ENCODE results near the gene ZNF320.
"Not testable (repeated sequence)": the region's sequence is repeated elsewhere in the genome, so short reads cannot be mapped to it uniquely, and the experiment has no call there.

ZNF320 gene

DNA sequence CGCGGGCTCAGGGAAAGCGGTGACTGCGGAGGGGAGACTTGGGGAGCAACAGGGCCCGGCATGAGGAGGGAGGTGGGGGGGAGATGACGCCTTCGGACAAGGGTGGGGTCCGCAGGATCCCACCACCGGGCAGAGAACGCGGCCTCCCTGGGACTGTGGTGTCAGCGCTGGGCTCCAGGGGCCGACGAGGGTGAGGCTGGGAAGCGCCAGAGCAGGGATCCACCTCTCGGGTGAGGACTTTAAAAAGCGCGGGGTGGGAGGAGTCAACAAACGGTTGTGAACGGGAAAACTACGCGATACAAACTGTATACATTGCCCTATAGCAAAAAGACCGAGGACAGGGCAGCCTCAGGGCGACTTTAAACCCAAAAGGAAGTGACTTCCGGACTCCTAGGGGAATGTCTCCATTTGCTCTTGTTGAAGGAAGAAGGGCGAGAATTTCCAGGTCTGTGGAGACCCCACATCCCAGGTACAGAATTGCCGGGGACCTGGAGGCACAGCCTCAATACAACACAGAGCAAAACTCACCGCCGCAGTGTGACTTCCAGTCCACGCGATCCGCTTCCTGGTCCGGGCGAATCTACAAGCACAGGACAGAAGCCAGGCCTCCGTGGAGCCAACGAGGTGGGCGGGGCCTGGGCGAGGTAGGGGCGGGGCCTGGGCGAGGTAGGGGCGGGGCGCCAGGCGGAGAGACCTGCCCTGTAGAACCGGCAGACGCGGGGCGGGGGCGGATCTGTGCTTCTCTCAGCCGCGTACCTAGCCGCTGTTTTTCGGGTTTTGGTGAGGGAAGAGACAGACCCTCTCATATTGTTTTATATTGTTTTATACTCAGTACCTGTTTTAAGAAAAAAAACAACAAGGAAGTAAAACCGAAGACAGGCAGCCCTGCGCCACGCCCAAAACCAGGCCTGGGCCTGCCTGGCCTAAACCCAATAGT lies 25.7 kb upstream of the ZNF320 start, which contains the start of gene ZNF888:
TSS of gene ZNF888 (minus strand) at position 588 of the 937 bp plus-strand sequence. CDS start 5,555 bp downstream, outside the sequence.
- DNase-seq (ENCODE audit: low read depth in 2 of 2): peak; percentile 57 to 74

DNA sequence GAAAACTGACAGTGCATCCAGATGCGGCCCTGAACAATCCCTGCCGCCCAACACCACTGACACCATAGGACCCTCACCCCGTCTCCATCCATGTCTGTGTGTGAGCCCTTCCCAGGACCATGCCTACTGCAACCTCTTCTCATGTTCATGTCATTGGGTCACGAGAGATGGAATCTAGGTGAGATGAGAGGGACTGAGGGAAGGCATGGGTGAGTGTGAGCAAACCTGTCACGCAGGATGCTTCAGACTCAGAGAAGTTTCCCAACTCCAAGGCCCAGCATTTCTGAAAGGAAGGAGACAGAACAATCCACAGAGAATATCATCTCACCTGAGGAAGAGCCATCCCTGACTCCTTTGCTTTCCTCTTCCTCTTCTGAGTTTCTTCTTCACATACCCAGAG lies 20.1 kb upstream of the ZNF320 start:
- no peak for DNase-seq (ENCODE audit: low read depth in 2 of 2)

GRCh38 chr19:52910648-52911047 lies 13.2 kb upstream of the ZNF320 start:
- DNase-seq (ENCODE audit: low read depth in 2 of 2): no peak

- DNase-seq (ENCODE audit: low read depth in 2 of 2): not testable (repeated sequence)
Observed at GRCh38 chr19:52904052-52904780, 6.8 kb upstream of the ZNF320 start.

DNA sequence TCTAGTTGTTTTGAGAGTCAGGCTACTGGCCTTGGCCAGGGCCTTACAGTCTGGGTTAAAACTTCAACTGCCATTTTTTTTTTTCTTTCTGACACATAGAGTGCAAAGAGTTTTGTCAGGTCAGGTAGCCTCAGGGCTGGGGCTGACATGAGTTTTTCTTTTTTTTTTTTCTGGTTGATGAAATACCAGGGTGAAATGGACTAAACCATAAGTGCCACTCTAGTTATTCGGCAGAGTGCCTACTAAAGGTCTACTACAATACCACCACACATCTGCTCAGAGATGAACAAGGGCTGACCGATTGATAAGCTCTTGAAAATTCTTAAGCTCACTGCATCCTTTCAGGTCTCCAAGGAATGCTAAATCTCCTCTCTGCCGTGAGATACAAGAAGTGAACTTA lies 4.4 kb upstream of the ZNF320 start:
- DNase-seq (ENCODE audit: low read depth in 2 of 2): no peak

DNA sequence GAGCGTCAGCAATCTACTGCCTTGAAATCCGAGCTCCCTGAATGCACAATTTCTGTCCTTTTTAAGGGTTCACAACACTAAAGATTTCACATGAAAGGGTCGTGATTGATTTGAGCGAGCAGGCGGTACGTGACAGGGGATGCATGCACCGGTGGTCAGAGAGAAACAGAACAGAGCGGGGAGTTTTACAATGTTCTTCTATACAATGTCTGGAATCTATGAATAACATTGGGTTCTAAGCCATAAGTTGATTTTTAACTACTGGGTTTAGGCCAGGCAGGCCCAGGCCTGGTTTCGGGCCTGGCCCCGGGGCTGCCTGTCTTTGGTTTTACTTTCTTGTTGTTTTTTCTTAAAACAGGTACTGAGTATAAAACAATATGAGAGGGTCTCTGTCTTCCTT lies 1.2 kb upstream of the ZNF320 start:
- DNase-seq (ENCODE audit: low read depth in 2 of 2): not testable (repeated sequence)

GRCh38 chr19:52898101-52898500 lies 666 bp upstream of the ZNF320 start:
- DNase-seq (ENCODE audit: low read depth in 2 of 2): no peak

DNA sequence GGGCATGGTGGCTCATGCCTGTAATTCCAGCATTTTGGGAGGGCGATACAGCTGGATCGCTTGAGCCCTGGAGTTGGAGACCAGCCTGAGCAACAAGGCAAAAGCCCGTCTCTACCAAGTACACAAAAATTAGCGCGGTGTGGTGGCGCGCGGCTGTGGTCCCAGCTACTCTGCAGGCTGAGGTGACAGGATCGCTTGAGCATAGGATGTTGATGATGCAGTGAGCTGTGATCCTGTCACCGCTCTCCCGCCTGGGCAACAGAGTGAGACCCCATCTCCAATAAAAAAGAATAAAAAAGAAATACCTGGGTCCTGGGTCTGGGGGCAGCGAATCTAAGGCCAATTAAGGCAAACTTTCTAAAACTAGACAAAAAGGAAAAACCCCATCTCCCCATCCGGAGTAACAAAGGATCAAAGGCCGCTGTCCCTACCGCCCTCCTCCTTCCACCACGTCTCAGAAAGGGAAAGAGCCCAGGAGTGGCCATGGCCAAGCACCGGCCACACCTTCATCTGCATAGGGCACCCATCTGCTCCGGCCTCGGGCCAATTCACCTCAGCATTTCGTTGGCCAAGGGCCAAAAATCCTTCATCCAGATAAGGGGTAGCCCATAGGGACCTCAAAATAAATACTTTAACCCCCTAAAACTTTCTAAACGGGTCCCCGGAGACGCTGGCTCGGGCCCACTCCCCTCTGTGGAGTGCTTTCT lies 851 bp downstream of the ZNF320 start:
- DNase-seq (ENCODE audit: low read depth in 2 of 2): no peak

DNA sequence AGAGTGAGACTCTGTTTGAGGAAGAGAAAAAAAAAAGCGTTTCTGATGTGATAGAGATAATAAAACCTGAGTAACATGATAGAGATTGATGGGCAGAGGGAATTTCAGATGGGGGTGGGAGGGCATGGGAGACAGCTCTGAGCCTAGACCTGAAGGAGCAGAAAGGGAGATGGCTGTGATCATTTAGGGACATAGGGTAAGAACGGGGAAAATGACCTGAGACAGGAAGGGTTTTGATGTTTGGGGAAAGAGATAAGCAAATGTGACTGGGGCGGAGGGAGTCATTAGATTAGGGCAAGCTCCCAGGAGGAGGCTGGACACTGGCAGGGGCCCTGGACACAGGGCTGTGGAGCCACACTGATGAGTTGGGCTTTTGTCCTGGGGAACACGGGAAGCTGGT lies 6.1 kb downstream of the ZNF320 start:
- no peak for DNase-seq (ENCODE audit: low read depth in 2 of 2)

DNA sequence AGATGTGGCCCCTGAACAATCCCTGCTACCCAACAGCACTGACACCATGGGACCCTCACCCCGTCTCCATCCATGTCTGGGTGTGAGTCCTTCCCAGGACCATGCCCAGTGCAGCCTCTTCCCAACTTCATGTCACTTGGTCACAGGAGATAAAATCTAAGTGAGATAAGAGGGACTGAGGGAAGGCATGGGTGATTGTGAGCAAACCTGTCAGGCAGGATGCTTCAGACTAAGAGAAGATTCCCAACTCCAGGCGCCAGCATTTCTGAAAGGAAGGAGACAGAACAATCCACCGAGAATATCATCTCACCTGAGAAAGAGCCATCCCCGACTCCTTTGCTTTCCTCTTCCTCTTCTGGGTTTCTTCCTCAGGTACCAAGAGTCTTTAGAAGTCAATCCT lies 7.5 kb downstream of the ZNF320 start:
- DNase-seq (ENCODE audit: low read depth in 2 of 2): no peak

DNA sequence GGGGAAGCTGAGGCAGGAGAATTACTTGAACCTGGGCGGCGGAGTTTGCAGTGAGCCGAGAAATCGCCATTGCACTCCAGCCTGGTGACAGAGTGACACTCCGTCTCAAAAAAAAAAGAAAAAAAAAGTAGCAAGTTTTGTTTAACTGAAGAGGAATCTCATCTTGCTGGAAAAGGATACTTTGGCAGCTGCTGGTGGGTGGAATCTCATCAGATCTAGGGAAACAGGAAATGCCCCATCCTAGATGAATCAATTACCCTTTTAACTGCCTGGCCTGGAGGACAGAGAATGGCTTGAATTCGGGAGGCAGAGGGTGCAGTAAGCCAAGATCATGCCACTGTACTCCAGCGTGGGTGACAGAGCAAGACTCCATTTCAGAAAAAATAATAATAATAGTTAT lies 8.4 kb downstream of the ZNF320 start:
- no peak for DNase-seq (ENCODE audit: low read depth in 2 of 2)

DNA sequence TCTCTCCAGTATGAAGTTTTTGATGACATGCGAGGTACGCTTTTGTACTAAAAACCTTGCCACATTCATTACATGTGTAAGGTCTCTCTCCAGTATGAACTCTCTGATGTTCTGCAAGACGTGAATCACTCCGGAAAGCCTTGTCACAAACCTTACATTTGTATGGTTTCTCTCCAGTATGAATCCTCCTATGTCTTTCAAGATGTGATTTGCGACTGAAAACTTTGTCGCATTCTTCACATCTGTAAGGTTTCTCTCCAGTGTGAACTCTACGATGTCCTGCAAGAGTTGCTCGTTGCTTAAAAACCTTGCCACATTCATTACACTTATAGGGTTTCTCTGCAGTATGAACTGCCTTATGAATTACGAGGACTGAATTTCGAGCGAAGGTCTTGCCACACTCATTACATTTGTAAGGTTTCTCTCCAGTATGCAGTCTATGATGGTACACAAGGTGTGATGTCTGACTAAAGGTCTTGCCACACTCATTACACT lies 16.5 kb downstream of the ZNF320 start:
- no peak for DNase-seq (ENCODE audit: low read depth in 2 of 2)

DNA sequence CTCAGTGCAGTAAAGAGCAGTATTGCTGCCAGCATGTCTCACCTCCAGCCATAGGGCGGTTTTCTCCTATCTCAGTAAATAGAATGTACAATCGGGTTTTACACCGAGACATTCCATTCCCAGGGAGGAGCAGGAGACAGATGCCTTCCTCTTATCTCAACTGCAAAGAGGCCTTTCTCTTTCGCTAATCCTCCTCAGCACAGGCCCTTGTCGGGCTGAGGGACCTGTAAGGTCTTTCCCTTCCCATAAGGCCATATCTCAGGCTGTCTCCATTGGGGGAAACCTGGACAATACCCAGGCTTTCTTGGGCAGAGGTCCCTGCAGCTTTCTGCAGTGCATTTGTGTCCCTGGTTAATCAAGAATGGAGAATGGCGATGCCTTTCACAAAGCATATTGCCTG lies 24.4 kb downstream of the ZNF320 start:
- DNase-seq (ENCODE audit: low read depth in 2 of 2): not testable (repeated sequence)

DNA sequence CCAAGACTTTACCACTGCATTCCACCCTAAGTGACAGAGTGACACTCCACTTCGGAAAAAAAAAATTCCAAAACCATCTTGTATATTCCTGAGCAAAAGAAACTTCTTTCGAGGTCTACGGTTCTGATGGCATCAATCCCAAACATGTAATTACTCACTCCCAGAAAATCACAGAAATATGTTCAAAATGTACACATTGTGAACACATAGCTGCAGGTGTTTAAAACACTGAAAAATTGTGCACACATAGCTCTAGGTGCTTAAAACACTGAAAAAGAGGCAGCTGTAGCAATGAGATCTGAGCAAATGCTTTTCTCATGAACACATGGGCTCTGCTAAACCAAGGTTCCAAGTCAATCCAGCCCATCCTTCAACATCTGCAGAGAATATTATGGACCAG lies 26.0 kb downstream of the ZNF320 start:
- no peak for DNase-seq (ENCODE audit: low read depth in 2 of 2)

- DNase-seq (ENCODE audit: low read depth in 2 of 2): not testable (repeated sequence)
Observed at GRCh38 chr19:52868031-52868430, 29.4 kb downstream of the ZNF320 start.

DNA sequence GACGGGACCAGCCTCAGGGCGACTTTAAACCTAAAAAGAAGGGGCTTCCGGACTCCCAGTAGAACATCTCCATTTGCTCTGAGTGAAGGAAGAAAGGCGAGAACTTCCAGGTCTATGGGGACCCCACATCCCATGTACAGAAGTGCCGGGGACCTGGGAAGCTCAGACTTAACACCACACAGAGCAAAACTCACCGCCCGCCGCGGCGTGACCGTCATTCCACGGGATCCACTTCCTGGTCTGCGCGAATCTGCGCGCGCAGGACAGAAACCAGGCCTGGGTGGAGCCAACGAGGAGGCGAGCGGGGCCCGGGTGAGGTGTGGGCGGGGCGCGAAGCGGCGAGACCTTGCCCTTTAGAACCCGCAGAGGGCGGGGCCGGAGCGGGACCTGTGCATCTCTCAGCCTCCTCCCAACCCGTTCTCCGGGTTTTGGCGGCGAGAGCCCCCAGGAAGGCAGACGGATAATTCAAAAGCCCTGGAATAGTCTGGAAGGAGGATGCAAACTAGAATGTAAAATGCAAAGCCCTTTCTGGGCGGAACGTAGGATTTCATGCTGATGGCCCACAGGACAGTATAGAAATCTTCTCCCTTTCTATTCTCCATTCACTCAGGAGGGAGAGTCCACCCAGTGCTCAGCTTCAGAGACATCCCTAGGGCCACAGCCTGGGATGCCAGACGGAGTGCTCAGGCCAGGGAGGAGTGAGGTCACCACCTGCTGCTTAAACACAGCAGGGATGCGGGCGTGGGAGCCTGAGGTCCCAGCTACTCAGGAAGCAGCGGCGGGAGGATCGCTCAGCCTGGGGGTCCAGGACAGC lies 39.9 kb downstream of the ZNF320 start, which contains the start of gene ZNF468:
TSS of gene ZNF468 (minus strand) at position 242 of the 814 bp plus-strand sequence. CDS start 3,347 bp downstream, outside the sequence.
- peak; percentile 32 to 33 for DNase-seq (ENCODE audit: low read depth in 2 of 2)

DNA sequence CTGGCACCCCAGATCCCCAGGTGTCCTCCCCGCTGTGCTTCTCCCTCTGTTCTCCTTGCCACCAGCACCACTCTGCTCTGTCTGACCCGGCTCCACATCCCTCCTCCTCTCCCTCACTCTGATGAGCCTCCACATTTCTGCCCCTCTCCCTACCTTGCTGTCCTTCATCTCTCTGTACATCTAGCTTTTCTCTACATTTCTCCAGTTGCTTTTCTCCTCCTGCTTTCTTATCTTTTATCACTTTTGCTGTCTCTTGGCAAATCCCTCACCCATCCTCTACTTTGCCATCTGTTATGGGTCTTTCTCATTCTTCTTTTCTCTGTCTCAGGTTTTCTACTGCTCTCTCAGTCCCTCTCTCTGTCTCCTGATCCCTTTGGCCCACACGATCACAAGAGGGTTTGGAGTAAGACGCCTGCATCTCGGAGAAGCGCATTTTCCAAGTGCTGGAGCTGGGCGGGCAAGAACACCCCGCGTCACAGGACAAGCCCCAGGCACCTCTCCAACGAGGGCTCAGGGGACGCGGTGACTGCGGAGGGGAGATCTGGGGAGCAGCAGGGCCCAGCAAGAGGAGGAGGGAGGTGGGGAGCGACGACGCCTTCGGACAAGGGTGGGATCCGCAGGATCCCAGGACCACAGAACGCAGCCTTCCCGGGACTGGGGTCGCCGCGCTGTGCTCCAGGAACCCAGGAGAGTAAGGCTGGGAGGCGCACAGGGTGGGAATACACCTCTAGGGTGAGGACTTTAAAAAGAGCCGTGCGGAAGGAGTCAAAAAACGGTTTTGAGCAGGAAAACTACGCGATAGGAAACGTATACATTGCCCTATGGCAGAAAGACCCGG lies 40.7 kb downstream of the ZNF320 start:
- DNase-seq (ENCODE audit: low read depth in 2 of 2): not testable (repeated sequence)
